Stimulated activated CD8-positive, alpha-beta memory T cell treated with anti-CD3 and anti-CD28 coated beads, Interleukin-15, amount 100 ng/mL, for 24 hours (primary cell): ENCODE data around the gene MYPN.
"Not testable (repeated sequence)": the region's sequence is repeated elsewhere in the genome, so short reads cannot be mapped to it uniquely, and the experiment has no call there.

ENCODE experiments used
- DNase-seq: peaks from one replicate; pipeline ENCODE4 v3.0.0-alpha.2; 2020; ENCODE audit warnings: low read depth

The MYPN gene

DNA sequence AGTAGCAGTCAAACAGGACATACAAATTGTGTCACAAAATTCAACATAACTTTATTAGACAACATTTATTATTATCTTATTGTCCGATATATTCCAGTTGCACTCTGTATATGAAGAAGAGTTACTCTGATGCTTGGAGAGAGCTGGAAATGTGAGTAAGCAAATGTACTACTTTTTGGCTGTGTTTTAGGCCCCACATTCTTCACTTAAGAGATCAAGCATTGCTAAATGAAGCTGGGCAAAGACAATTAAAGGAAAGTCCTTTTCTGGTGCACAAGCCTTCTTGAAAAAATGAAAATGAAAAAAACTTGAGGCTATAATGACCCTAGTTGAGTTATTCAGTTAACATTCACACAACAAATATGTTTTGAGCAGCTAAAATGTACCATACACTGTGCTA lies 26.1 kb downstream of the MYPN start:
- DNase-seq: no peak

DNA sequence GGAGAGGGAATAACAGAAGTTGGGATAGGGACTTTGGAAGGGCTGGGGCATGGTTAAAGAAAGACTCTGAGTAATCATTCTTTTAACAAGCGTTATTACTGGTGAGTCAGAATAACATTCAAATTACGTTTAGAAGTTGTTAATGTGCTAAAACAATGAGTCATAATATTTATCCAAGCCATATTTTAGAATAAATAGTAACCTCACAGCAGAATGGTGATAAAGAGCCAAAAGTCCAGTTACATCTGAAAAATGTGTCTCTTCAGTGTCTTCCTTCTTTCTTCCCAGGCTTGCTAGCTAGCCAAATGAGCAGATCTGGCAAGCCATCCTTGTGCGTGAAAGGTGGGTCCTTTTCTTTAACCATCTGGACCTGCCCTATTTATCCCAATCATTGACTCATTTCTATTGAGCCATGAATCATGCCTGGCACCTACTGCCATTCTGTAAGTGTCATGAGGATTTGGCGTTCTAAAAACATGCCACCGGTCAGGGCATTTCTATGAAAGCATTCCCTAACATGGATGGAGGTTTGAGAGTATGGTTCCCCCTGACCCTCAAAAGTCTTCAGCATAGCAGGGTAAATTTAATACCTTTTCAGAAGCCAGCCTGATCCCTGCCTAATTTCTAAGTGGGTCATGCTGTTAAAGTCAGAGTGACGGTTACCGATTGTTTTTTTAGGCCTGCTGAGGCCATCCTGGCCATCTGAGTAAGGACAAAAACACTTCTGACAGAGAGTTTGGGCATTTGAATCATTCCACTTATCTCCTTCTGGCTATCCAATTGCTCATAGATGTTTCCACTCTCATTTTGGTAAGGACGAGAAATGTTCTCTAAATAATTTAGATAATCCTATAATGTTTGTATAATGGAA lies 26.9 kb downstream of the MYPN start:
- DNase-seq: no peak

DNA sequence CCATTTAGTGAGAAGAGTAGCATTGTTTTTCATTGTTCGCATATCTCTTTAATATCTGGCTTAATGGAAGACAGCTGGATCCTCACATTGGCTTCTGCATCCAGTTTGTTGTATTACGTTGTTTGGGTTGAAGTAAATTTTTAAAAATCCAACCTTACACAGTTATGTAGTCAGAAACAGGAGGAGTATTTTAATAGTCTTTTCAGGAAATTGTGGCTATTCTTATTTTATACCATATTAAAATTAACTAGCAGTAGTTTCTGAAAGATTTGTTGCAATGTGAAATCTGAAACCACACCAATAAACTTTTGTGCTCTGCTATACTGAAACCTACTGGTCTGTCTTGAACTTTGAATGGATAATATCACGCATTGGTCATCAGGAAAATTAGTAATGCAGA lies 27.9 kb downstream of the MYPN start:
- no peak for DNase-seq

DNA sequence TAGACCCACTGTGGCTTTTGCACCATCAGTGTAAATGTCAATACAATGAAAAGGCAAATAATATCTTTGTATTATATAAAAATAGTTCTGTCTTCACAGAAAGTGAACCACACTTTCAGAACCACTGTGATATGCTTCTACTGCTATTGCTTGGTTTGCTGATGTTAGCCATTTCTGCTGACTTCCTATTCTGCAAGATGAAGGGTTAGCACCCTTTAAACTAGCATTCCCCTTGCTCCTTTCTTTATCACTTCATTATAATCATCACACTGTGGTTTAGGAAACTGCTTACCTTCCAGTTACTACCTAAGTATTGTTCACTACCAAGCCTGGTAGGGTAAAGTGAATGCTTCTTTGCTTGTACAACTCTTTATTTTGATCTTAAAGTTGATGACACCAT lies 29.2 kb downstream of the MYPN start:
- DNase-seq: no peak

GRCh38 chr10:68139448-68140272 lies 30.4 kb downstream of the MYPN start:
- no peak for DNase-seq

DNA sequence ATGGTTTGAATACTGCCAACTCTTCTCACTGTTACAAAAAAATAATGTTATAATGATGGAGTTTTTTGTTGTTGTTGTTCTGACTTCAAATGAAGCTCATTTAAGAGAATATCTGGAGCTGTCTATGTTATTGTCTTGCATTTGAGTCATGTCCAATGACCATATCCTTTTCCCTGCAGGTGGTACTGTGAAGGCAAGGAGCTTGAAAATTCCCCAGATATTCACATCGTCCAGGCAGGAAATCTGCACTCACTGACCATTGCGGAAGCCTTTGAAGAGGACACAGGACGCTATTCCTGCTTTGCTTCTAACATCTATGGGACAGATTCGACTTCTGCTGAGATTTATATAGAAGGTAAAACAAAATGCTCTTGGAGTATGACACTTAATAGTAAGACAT lies 33.5 kb downstream of the MYPN start:
- no peak for DNase-seq

DNA sequence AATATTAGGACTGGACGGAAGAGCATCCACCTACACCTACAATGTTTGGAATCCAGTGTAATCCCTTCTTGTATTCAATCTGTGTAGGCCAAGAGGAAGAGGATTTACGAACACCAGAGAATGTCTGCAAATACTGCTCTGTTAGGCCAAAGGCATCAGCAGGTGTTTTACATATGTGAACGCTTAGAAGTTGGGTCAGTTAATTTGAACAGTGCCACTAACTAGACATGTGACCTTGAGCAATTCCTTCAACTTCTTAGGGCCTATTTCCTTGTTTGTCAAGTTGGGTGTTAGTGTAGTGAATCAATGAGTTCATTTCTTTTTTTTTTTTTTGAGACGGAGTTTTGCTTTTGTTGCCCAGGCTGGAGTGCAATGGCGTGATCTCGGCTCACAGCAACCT lies 35.4 kb downstream of the MYPN start:
- DNase-seq: no peak

DNA sequence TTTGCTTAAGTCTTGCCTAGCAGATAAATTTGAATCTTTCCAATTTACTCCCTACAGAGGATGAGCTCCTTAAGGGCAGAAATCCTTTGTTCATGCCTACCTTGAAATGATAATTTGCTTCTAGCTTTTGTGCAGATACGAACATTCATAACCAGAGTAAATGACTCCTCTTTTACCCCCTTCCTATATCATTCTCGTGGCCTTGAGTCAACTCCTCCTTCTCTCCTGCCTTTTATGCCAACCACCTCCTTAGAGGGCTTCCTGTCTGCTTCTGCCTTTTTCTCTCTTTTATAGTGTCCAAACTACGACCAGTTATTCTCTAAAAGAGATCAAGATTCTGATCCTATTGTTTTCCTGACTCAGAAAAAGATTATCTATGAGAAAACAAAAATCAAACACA lies 36.4 kb downstream of the MYPN start:
- DNase-seq: no peak

DNA sequence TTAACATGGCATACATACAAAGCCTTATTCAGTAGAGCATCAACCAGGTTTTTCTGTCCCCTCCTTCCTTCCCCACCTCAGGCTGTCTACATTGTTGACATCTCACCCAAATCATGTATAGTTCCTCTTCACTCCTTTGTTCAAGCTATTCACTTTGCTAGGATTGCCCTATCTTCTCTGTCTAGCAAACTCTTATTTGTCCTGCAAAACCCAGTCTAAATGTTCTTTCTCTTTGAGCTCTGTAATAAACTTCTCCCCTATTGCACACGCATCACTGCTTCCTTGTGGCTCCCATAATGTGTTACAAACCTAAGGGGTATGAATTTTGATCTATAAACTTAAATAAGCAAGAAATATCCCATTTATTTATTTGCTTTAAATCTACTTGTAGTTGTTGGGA lies 36.8 kb downstream of the MYPN start:
- no peak for DNase-seq

DNA sequence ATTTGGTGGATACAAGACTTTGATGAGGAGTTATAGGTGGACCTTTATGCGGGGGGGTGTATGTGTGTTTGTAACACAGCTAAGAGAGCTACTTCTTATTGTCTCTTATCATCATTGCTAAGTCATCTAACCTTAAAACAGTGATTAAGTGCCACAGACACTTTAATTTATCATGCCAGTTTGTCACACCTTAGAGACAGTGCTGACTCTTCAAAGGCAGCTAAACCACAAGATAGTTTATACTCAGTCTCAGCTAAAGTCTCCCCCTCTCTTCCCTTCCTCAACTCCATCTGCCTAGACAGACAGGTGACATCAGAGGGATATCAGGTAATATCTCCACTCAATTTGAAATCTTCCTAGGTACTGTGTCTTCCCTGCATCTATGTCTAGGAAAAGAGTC lies 42.2 kb downstream of the MYPN start:
- no peak for DNase-seq

DNA sequence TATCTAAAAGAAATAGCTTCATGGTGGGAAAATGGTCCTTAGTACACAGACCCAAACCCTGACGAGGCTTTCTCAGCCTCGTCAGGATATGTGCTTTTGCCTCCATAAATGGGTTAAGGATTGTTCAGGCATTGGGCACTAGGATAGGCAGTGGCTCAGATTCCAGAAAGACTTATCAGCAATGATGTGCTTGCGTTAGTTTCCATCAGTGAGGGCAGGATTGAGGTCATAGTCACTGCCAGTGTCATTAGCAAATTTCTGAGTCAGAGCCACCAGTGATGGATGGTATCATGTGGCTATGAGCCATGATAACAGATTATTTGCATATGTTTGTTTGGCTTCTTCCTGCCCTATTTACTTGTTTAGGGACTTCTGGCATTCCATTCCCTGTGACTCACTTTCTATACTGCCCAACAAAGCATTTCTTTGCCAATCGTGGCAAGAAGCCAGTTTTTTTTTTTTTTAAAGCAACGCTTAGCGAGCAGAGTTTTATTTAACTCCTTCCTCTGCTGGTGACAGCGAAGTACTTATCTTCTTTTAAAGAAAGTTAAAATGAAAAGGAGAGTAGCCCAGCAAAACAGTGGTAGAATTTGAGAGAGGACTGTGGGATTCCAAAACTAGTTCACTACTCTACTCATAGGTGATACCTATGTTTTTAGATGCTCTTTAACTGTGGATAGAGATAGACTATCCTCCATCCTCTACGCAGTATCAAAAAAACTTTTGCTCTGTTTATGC lies 44.4 kb downstream of the MYPN start:
- no peak for DNase-seq

- DNase-seq: no peak
Measured at GRCh38 chr10:68154211-68154497, 44.9 kb downstream of the MYPN start.

GRCh38 chr10:68155615-68156210 lies 46.4 kb downstream of the MYPN start:
- no peak for DNase-seq

GRCh38 chr10:68156373-68157185 lies 47.3 kb downstream of the MYPN start:
- DNase-seq: peak; percentile 2

GRCh38 chr10:68157522-68157921 lies 48.2 kb downstream of the MYPN start:
- DNase-seq: not testable (repeated sequence)

- no peak for DNase-seq
Measured at GRCh38 chr10:68158031-68158430, 48.7 kb downstream of the MYPN start.

GRCh38 chr10:68163735-68164134 lies 54.4 kb downstream of the MYPN start:
- no peak for DNase-seq

- no peak for DNase-seq
Measured at GRCh38 chr10:68165643-68166042, 56.4 kb downstream of the MYPN start.

- no peak for DNase-seq
Measured at GRCh38 chr10:68166871-68167585, 57.7 kb downstream of the MYPN start.

- no peak for DNase-seq
Measured at GRCh38 chr10:68167586-68168189, 58.4 kb downstream of the MYPN start.
